Measurements from ENCODE around the gene EXTL1. TPM values are rescaled to one million over a fixed set of nuclear protein-coding genes. Genes with fewer than 3 reads are reported as not detected.
A peak's percentile ranks its signal among the peaks of the same experiment; 100 is the strongest.

EXTL1 gene
- total RNA-seq, 4 donors from 2014 or later, result 0.13 to 1.2 TPM; not detected in 2

- Histone ChIP-seq H3K27me3 (no peaks in the 10 kb centered on the region), H3K4me1 (peaks cover 21 to 29% of the 10 kb centered on the region in 2 donors), H3K27ac (peak overlapping the region in 2 of 3 donors; percentile 67 to 95), H3K4me3 (replicated peaks in 1 of 3) (no peak overlapping the region), H3K9me3 (no peaks in the 10 kb centered on the region), H3K36me3 (no peaks in the 10 kb centered on the region)
- TF ChIP-seq CTCF (IDR thresholded peaks at IDR 0.05) (no peak), POLR2A (IDR thresholded peaks at IDR 0.05) (no peak)
- no peak for DNase-seq
- intact Hi-C loops (cut with DNase I), result loop anchor here (10.0 kb wide), 2 partner anchors 68 to 108 kb away; no protein-coding TSS in a partner anchor
- WGBS, 2 donors, result 51 to 59% methylated on average over 10 to 11 of the region's 11 CpGs
Observed at GRCh38 chr1:26036756-26037281, 15.2 kb downstream of the EXTL1 start.

GRCh38 chr1:26037904-26038303 lies 16.3 kb downstream of the EXTL1 start:
- peaks cover 0 to 4% of the 10 kb centered on the region in 2 donors for H3K36me3 ChIP-seq
- H3K27me3 ChIP-seq, result no peaks in the 10 kb centered on the region
- peak overlapping the region in 2 of 3 donors; percentile 49 to 95 for H3K27ac ChIP-seq
- DNase-seq, result no peak
- peaks cover 13 to 18% of the 10 kb centered on the region in 2 donors for H3K4me1 ChIP-seq
- TF ChIP-seq POLR2A (IDR thresholded peaks at IDR 0.05) (no peak), CTCF (IDR thresholded peaks at IDR 0.05) (no peak)
- H3K4me3 ChIP-seq (replicated peaks in 1 of 3), result no peak overlapping the region
- H3K9me3 ChIP-seq, result no peaks in the 10 kb centered on the region
- intact Hi-C loops (cut with DNase I), result loop anchor here (10.0 kb wide), 2 partner anchors 67 to 107 kb away; no protein-coding TSS in a partner anchor
- 83 to 96% methylated on average over 4 to 6 of the region's 6 CpGs for WGBS, 2 donors

GRCh38 chr1:26038477-26038876 lies 16.9 kb downstream of the EXTL1 start:
- intact Hi-C loops (cut with DNase I), result loop anchor here (10.0 kb wide), 2 partner anchors 66 to 106 kb away; no protein-coding TSS in a partner anchor
- no peak for DNase-seq
- no peak overlapping the region for H3K4me3 ChIP-seq (replicated peaks in 1 of 3)
- TF ChIP-seq CTCF (IDR thresholded peaks at IDR 0.05) (no peak), POLR2A (IDR thresholded peaks at IDR 0.05) (no peak)
- H3K27ac ChIP-seq, result peak overlapping the region in 1 of 3 donors; percentile 95
- no peaks in the 10 kb centered on the region for H3K9me3 ChIP-seq
- no peaks in the 10 kb centered on the region for H3K27me3 ChIP-seq
- peaks cover 13 to 18% of the 10 kb centered on the region in 2 donors for H3K4me1 ChIP-seq
- H3K36me3 ChIP-seq, result peaks cover 0 to 6% of the 10 kb centered on the region in 2 donors
- WGBS, 2 donors, result 88 to 95% methylated on average over 6 of the region's 6 CpGs

- 80 to 87% methylated on average over 3 of the region's 6 CpGs for WGBS, 2 donors
- H3K36me3 ChIP-seq, result peaks cover 0 to 6% of the 10 kb centered on the region in 2 donors
- no peak overlapping the region for H3K27ac ChIP-seq
- no peak for DNase-seq
- TF ChIP-seq CTCF (IDR thresholded peaks at IDR 0.05), result no peak
- no peak for TF ChIP-seq POLR2A (IDR thresholded peaks at IDR 0.05)
- H3K4me3 ChIP-seq (replicated peaks in 1 of 3), result no peak overlapping the region
- peaks cover 13 to 18% of the 10 kb centered on the region in 2 donors for H3K4me1 ChIP-seq
- H3K9me3 ChIP-seq, result no peaks in the 10 kb centered on the region
- H3K27me3 ChIP-seq, result no peaks in the 10 kb centered on the region
- intact Hi-C loops (cut with DNase I), result loop anchor here (10.0 kb wide), 2 partner anchors 66 to 106 kb away; no protein-coding TSS in a partner anchor
Observed at GRCh38 chr1:26038904-26039303, 17.3 kb downstream of the EXTL1 start.

GRCh38 chr1:26041401-26041800 lies 19.8 kb downstream of the EXTL1 start:
- no peaks in the 10 kb centered on the region for H3K27me3 ChIP-seq
- WGBS, 2 donors, result 72 to 75% methylated on average over 7 of the region's 7 CpGs
- TF ChIP-seq POLR2A (IDR thresholded peaks at IDR 0.05) (no peak), CTCF (IDR thresholded peaks at IDR 0.05) (no peak)
- peaks cover 14 to 28% of the 10 kb centered on the region in 2 donors for H3K4me1 ChIP-seq
- no peak for DNase-seq
- H3K27ac ChIP-seq, result no peak overlapping the region
- peaks cover 0 to 6% of the 10 kb centered on the region in 2 donors for H3K36me3 ChIP-seq
- no peaks in the 10 kb centered on the region for H3K9me3 ChIP-seq
- intact Hi-C loops (cut with DNase I), result no loop called here
- H3K4me3 ChIP-seq (replicated peaks in 1 of 3), result no peak overlapping the region

Data from thyroid gland (tissue), 4 donors.